ENCODE measurements around the gene ATE1.

The ATE1 gene

DNA sequence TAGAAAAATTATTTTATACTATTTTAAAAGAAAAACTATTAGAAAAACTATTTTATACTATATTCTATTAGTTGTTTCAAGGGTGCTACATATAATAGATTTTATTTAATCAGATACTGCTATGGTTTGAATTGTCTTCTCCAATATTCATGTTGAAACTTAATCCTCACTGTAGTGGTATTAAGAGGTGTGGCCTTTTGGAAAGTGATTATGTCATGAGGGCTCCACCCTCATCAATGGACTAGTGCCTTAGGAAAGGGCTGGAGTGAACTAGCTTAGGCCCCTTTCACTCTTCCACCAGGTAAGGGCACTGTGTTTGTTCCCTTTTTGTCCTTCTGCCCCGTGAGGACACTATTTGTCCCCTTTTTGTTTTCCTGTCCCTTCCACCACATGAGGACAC is 111.6 kb downstream of the ATE1 start:
- Mint-ChIP-seq H3K36me3 (ENCODE audit: low read depth) (peaks cover 5% of the 10 kb centered on the region), H3K27me3 (no peaks in the 10 kb centered on the region), H3K27ac (no peak overlapping the region), H3K4me3 (no peak overlapping the region), H3K4me1 (ENCODE audit: low read depth) (no peaks in the 10 kb centered on the region), H3K9me3 (no peaks in the 10 kb centered on the region)

- H3K27ac Mint-ChIP-seq = no peak overlapping the region
- no peak overlapping the region for H3K4me3 Mint-ChIP-seq
- no peaks in the 10 kb centered on the region for H3K9me3 Mint-ChIP-seq
- no peaks in the 10 kb centered on the region for H3K27me3 Mint-ChIP-seq
- no peaks in the 10 kb centered on the region for H3K4me1 Mint-ChIP-seq (ENCODE audit: low read depth)
- H3K36me3 Mint-ChIP-seq (ENCODE audit: low read depth) = peaks cover 9% of the 10 kb centered on the region
These were observed 114.0 kb downstream of the ATE1 start for GRCh38 chr10:121813857-121814256.

DNA sequence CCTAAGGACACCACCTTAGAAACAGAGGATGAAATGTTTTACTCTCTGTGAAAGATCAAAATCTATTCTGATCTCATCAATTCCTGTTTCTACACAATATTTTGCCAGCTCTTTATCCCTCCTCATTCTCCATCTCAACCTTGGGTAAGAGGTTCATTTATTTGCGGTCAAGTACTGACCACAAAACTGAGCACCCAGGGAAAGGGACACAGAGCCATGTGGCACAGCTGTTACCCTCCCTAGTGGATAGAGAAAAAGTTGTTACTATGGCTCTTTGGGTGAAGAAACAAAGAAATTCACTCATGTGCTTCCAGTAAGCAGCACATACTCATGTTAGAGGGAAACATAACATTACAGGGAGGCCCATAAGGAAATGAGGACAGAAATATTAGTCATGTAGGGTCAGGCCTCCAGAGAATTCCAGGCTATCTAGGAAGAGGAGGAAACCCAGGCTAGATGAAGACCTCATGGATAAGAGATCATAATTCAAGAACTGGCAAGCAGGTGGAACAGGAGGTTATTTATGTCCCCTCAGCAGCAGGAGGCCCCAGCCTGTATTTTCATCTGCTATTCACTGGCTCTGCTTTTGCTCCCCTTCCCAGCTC is 114.5 kb downstream of the ATE1 start:
- H3K27me3 Mint-ChIP-seq = no peaks in the 10 kb centered on the region
- no peaks in the 10 kb centered on the region for H3K9me3 Mint-ChIP-seq
- no peak overlapping the region for H3K27ac Mint-ChIP-seq
- H3K36me3 Mint-ChIP-seq (ENCODE audit: low read depth) = peaks cover 9% of the 10 kb centered on the region
- no peaks in the 10 kb centered on the region for H3K4me1 Mint-ChIP-seq (ENCODE audit: low read depth)
- H3K4me3 Mint-ChIP-seq = no peak overlapping the region

DNA sequence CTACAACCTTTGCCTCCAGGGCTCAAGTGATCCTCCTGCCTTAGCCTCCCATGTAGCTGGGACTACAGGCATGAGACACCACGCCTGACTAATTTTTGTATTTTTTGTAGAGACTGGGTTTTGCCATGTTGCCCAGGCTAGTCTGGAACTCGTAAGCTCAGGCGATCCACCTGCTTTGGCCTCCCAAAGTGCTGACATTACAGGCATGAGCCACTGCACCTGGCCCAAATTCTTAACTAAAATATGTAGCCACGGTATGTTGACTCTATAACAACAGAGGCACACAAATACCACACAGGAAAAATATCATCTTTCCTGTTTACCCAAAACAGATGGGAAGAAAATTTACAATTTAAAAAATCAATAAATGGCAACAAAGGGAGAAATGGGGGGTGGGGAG is 115.8 kb downstream of the ATE1 start:
- H3K4me1 Mint-ChIP-seq (ENCODE audit: low read depth) = no peaks in the 10 kb centered on the region
- no peaks in the 10 kb centered on the region for H3K27me3 Mint-ChIP-seq
- H3K9me3 Mint-ChIP-seq = no peaks in the 10 kb centered on the region
- H3K27ac Mint-ChIP-seq = no peak overlapping the region
- peaks cover 13% of the 10 kb centered on the region for H3K36me3 Mint-ChIP-seq (ENCODE audit: low read depth)
- H3K4me3 Mint-ChIP-seq = no peak overlapping the region

DNA sequence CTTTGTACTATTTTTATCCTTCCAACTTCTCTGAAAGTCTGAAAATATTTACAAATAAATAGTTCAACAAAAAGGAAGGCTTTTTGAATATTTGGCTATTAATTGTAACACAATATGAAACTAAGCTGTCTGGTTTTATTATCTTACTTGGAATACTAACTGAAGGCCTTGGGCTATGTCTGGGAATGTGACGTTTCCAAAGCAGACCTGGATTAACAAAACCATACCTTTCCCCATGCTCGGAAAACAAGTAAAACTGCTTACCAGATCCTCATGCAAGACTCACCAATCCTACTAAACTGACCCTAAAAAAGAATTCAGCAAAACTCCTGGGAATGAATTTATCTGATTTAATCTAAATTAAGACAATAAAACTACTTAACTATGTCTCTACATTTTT is 116.4 kb downstream of the ATE1 start:
- Mint-ChIP-seq H3K4me1 (ENCODE audit: low read depth) (no peaks in the 10 kb centered on the region), H3K4me3 (no peak overlapping the region), H3K27ac (no peak overlapping the region), H3K36me3 (ENCODE audit: low read depth) (peaks cover 11% of the 10 kb centered on the region), H3K9me3 (no peaks in the 10 kb centered on the region), H3K27me3 (no peaks in the 10 kb centered on the region)

- no peaks in the 10 kb centered on the region for H3K27me3 Mint-ChIP-seq
- no peak overlapping the region for H3K4me3 Mint-ChIP-seq
- H3K9me3 Mint-ChIP-seq = no peaks in the 10 kb centered on the region
- H3K4me1 Mint-ChIP-seq (ENCODE audit: low read depth) = no peaks in the 10 kb centered on the region
- H3K36me3 Mint-ChIP-seq (ENCODE audit: low read depth) = peaks cover 8% of the 10 kb centered on the region
- no peak overlapping the region for H3K27ac Mint-ChIP-seq
These were observed 119.0 kb downstream of the ATE1 start for GRCh38 chr10:121808835-121809234.

GRCh38 chr10:121804460-121804859 is 123.4 kb downstream of the ATE1 start:
- H3K4me1 Mint-ChIP-seq (ENCODE audit: low read depth) = no peaks in the 10 kb centered on the region
- H3K9me3 Mint-ChIP-seq = no peaks in the 10 kb centered on the region
- H3K4me3 Mint-ChIP-seq = no peak overlapping the region

GRCh38 chr10:121803611-121804010 is 124.2 kb downstream of the ATE1 start:
- Mint-ChIP-seq H3K27me3 (no peaks in the 10 kb centered on the region), H3K27ac (no peak overlapping the region), H3K9me3 (no peaks in the 10 kb centered on the region), H3K4me3 (no peak overlapping the region), H3K36me3 (ENCODE audit: low read depth) (peaks cover 17% of the 10 kb centered on the region), H3K4me1 (ENCODE audit: low read depth) (no peaks in the 10 kb centered on the region)

More at GRCh38 chr10:121804460-121804859, 123.4 kb downstream of the ATE1 start:
- H3K27me3 Mint-ChIP-seq = no peaks in the 10 kb centered on the region
- no peak overlapping the region for H3K27ac Mint-ChIP-seq
- peaks cover 14% of the 10 kb centered on the region for H3K36me3 Mint-ChIP-seq (ENCODE audit: low read depth)

GRCh38 chr10:121800831-121801230 is 127.0 kb downstream of the ATE1 start:
- Mint-ChIP-seq H3K27me3 (no peaks in the 10 kb centered on the region), H3K4me1 (ENCODE audit: low read depth) (no peaks in the 10 kb centered on the region), H3K9me3 (no peaks in the 10 kb centered on the region), H3K4me3 (no peak overlapping the region), H3K36me3 (ENCODE audit: low read depth) (peaks cover 13% of the 10 kb centered on the region), H3K27ac (no peak overlapping the region)

DNA sequence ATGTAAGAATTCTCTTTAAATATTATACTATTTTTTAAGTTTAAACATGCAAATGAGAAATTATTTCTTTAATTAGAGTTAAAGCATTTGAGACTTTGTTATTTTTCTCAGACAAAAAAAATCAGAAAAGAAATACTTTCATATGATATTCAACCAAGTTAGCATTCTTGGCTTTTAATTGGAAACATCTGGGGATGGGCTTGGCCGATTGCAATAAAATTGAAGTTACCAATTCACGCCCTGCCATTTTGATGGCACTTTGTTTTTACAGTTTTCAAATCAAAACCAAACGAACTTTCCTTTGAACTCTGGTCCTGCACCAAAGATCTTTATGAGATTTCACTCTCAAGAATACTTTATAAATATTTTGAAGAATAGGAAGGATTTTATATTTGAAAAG is 127.7 kb downstream of the ATE1 start:
- Mint-ChIP-seq H3K27me3 (no peaks in the 10 kb centered on the region), H3K4me1 (ENCODE audit: low read depth) (no peaks in the 10 kb centered on the region), H3K27ac (no peak overlapping the region)

GRCh38 chr10:121797490-121797889 is 130.3 kb downstream of the ATE1 start:
- Mint-ChIP-seq H3K9me3 (no peaks in the 10 kb centered on the region), H3K4me1 (ENCODE audit: low read depth) (no peaks in the 10 kb centered on the region), H3K36me3 (ENCODE audit: low read depth) (peaks cover 9% of the 10 kb centered on the region), H3K4me3 (no peak overlapping the region), H3K27me3 (no peaks in the 10 kb centered on the region), H3K27ac (no peak overlapping the region)

More for the DNA sequence above, 127.7 kb downstream of the ATE1 start:
- no peak overlapping the region for H3K4me3 Mint-ChIP-seq
- peaks cover 17% of the 10 kb centered on the region for H3K36me3 Mint-ChIP-seq (ENCODE audit: low read depth)
- no peaks in the 10 kb centered on the region for H3K9me3 Mint-ChIP-seq

- H3K9me3 Mint-ChIP-seq = no peaks in the 10 kb centered on the region
- no peaks in the 10 kb centered on the region for H3K4me1 Mint-ChIP-seq (ENCODE audit: low read depth)
- H3K36me3 Mint-ChIP-seq (ENCODE audit: low read depth) = peaks cover 13% of the 10 kb centered on the region
- H3K27me3 Mint-ChIP-seq = no peaks in the 10 kb centered on the region
- no peak overlapping the region for H3K4me3 Mint-ChIP-seq
- no peak overlapping the region for H3K27ac Mint-ChIP-seq
These were observed 131.5 kb downstream of the ATE1 start for GRCh38 chr10:121796342-121796741.

DNA sequence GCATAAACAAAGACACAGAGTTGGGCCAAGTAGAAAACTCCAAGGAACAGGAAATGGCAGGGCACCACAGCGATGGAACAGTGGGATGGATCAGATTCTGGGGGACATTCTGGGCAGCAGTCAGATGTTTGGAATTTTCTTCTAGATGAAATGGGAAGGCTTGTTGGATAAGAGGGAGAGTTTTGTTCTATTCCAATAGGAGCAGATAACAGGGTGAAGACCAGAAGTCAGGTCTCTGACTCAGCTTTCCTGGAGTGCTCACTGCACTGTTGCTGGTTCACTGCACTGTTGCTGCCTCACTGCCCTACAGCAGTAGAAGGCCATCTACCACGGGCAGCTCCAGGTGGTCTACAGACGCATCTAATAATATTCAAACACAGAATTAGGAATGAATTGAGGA is 135.6 kb downstream of the ATE1 start:
- Mint-ChIP-seq H3K4me3 (no peak overlapping the region), H3K27ac (no peak overlapping the region), H3K36me3 (ENCODE audit: low read depth) (peaks cover 35% of the 10 kb centered on the region), H3K27me3 (no peaks in the 10 kb centered on the region), H3K9me3 (no peaks in the 10 kb centered on the region), H3K4me1 (ENCODE audit: low read depth) (no peaks in the 10 kb centered on the region)

DNA sequence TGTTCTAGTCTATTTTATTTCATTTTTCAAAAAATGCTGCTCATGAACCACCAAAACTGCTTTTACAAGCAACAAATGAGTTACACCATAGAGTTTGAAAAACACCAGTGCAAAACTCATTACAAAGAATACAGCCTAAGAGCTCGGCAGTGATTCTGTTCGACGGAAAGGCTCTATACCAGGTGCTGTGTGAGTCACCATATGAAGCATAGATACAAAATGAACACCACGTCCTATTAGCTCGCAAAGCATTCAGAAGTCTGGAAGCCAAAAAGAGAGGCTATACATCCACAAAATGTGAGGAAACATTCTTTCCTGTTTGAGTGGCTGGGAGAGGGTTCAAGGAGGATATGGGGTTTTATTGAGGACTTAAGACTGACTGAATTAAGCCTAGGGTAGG is 136.1 kb downstream of the ATE1 start:
- Mint-ChIP-seq H3K27ac (no peak overlapping the region), H3K4me1 (ENCODE audit: low read depth) (no peaks in the 10 kb centered on the region), H3K9me3 (no peaks in the 10 kb centered on the region), H3K36me3 (ENCODE audit: low read depth) (peaks cover 35% of the 10 kb centered on the region), H3K27me3 (no peaks in the 10 kb centered on the region), H3K4me3 (no peak overlapping the region)

DNA sequence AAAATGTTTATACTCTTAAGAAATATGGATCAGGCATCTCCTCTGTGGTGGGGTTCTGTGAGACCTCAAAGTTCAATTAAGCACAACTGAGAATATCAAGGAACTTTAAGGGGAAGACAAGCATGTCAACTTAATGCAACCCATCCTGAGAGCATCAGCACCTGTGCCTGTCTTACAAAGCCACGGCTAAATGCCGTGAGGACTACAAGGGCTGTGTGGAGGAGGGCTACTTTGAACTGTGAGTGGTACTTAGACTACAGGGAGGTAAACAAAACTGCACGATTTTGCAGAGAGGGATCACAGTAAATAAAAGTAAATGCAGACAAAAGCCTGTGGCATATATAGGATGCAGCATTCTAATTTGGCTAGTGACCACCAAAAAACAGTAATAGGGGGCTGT is 139.1 kb downstream of the ATE1 start:
- H3K4me1 Mint-ChIP-seq (ENCODE audit: low read depth) = no peaks in the 10 kb centered on the region
- no peaks in the 10 kb centered on the region for H3K9me3 Mint-ChIP-seq
- H3K36me3 Mint-ChIP-seq (ENCODE audit: low read depth) = peaks cover 35% of the 10 kb centered on the region
- no peaks in the 10 kb centered on the region for H3K27me3 Mint-ChIP-seq
- H3K27ac Mint-ChIP-seq = no peak overlapping the region
- no peak overlapping the region for H3K4me3 Mint-ChIP-seq

GRCh38 chr10:121788115-121788514 is 139.7 kb downstream of the ATE1 start:
- H3K4me1 Mint-ChIP-seq (ENCODE audit: low read depth) = no peaks in the 10 kb centered on the region
- no peak overlapping the region for H3K4me3 Mint-ChIP-seq
- H3K27me3 Mint-ChIP-seq = no peaks in the 10 kb centered on the region
- no peak overlapping the region for H3K27ac Mint-ChIP-seq
- H3K9me3 Mint-ChIP-seq = no peaks in the 10 kb centered on the region
- H3K36me3 Mint-ChIP-seq (ENCODE audit: low read depth) = peaks cover 38% of the 10 kb centered on the region
